Activated CD8-positive, alpha-beta memory T cell treated with anti-CD3 and anti-CD28 coated beads, Interleukin-2, amount 50 U/mL, for 1 hour (primary cell): ENCODE data around the gene TMEM175.

Experiments
- DNase-seq: peaks from one replicate; pipeline ENCODE4 v3.0.0-alpha.2; 2020; ENCODE audit errors: extremely low read depth

TMEM175 gene

GRCh38 chr4:947491-947971, 15.3 kb downstream of the TMEM175 start:
- no peak for DNase-seq

DNA sequence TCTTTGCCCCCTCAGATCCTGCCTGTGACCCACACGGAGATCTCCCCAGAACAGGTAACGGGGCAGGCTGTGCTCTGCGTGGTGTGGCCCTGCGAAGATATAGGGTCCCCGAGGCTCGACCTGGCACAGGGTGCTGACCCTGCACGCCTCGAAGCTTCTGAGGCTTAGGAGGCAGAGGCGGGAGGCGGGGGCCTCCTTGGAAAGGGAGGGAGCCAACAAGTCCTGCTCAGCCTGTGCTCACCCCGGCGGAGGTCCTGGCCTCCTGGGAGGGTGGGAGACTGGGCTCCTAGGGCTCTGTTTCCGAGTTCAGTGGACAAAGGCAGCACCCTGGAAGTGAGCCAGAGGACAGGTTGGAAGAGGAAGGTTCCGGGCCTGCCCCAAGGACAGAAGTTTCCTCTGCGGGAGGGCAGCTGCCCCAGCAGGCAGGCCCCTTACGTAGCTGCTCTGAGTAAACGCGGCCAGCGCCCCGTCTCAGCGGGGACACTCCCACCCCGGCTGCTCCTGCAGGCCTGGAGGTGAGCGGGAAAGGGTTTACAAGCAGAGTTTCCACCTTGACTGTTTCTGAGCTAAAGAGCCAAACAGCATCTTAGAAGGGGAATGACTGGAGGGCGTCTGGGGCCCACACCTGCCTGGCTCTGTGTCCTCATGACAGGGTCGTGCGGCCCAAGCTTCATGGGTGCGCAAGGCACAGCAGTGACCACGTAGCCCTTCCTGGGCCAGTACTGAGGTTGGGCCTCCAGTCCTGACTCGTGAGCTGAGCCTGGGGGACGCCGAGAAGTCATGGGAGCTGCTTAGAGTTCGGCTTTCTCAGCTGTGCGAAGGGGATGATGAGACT, 16.1 kb downstream of the TMEM175 start:
- no peak for DNase-seq

- DNase-seq, result no peak
These were observed 16.7 kb downstream of the TMEM175 start for GRCh38 chr4:948936-949300.

GRCh38 chr4:949656-950055, 17.4 kb downstream of the TMEM175 start:
- DNase-seq, result no peak

GRCh38 chr4:950136-951020, 18.1 kb downstream of the TMEM175 start:
- no peak for DNase-seq

GRCh38 chr4:951186-951585, 18.9 kb downstream of the TMEM175 start:
- no peak for DNase-seq

GRCh38 chr4:951594-952468, 19.6 kb downstream of the TMEM175 start:
- DNase-seq, result no peak

GRCh38 chr4:952881-953573, 20.8 kb downstream of the TMEM175 start:
- no peak for DNase-seq

DNA sequence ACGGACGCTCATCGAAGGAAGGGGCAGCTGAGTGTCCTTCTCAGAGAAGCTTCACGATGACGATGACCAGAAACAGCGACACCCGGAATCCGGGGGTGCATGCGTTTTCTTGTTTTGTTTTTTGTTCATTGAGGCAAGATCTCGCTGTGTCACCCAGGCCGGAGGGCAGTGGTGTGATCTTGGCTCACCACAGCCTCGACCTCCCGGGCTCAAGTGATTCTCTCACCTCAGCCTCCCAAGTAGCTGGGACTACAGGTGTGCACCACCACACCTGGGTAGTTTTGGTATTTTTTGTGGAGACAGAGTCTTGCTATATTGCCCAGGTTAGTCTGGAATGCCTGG, 21.3 kb downstream of the TMEM175 start:
- DNase-seq, result no peak

- no peak for DNase-seq
These were observed 22.2 kb downstream of the TMEM175 start for GRCh38 chr4:954211-955020.

- DNase-seq, result no peak
These were observed 23.1 kb downstream of the TMEM175 start for GRCh38 chr4:955161-955921.

DNA sequence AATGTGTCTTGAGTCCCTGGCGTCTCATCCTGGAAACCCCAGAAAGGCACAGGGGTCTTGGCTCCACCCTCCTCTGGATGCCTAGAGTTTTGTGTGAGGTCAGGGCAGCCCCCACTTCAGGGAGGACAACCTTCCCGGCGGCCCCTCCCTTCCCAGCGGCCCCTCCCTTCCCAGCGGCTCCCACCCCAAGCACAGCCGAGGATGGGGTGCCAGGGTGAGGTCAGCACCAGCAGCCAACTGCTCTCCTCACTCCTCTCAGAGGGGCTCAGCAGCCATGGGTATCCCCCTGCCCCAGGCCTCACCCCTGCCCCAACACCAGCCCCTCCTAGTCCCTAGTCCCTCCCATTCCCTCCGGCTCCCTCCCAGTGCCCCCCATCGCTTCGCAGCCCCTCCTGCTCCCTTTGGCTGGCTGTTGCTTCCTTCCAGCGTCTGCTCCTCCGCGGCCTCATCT, 23.7 kb downstream of the TMEM175 start:
- DNase-seq, result no peak

DNA sequence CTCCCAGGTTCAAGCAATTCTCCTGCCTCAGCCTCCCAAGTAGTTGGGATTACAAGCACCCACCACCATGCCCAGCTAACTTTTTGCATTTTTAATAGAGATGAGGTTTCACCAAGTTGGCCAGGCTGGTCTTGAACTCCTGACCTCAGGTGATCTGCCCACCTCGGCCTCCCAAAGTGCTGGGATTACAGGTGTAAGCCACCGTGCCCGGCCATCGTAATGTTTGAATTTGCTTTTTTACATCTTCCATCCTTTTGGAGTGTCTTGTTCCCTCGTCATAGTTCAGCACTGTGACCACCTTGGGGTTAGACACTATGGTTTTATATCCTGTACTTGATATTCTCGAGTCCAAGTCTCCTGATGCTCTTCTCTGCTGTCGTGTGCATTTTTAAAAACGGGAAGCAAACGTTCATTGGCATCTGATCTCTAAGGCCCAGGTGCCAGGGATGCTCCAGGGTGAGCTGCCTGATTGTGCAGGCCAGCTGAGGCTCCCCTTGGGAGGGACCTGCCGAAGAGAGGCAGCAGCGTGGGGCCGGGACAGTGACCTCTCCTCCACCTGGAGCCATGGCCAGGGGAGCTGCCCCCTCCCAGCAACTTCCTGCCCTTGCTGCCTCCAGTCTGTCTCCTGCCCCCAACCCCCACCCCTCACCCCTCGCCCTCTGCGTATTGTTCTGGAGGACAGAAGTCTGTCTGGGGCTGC, 24.4 kb downstream of the TMEM175 start:
- no peak for DNase-seq

DNA sequence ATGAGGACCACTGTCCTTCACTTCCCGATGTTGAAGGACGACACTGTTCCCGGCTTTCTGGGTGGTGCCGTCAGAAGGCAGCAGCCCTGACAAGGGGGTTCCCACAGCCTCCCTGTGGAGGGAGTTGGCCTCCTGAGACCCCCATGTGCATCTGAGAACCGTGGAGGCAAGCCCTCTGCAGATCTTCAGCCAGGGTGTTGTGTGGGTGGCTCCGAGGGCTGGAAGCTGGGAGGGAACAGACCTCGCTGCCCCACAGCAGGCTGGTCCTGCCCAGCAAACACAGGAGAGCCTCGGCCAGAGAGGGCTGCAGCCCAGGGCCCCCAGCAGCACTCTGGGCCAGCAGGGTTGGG, 24.9 kb downstream of the TMEM175 start:
- no peak for DNase-seq

DNA sequence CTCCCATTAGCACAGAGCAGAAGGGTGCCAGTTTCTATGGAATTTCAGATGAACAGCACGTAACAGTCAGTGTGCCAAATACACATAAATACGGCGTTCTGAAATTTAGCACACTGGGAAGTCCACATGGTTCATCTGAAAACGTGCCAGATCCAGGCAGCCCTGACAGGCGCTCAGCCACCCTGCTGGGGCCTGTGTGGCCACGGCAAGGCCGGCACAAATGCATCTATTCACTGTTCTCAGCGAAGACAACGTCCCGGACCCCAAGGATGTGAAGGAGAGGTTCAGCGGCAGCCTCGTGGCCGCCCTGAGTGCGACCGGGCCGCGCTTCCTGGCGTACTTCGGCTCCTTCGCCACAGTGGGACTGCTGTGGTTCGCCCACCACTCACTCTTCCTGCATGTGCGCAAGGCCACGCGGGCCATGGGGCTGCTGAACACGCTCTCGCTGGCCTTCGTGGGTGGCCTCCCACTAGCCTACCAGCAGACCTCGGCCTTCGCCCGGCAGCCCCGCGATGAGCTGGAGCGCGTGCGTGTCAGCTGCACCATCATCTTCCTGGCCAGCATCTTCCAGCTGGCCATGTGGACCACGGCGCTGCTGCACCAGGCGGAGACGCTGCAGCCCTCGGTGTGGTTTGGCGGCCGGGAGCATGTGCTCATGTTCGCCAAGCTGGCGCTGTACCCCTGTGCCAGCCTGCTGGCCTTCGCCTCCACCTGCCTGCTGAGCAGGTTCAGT, 25.5 kb downstream of the TMEM175 start:
- DNase-seq, result no peak

GRCh38 chr4:958314-958665, 26.0 kb downstream of the TMEM175 start:
- DNase-seq, result no peak

- no peak for DNase-seq
These were observed 26.6 kb downstream of the TMEM175 start for GRCh38 chr4:958696-959337.
